IMR-90 (cell line): ENCODE measurements around the gene CDC14A. TPM values are rescaled to one million over a fixed set of nuclear protein-coding genes. Genes with fewer than 3 reads are reported as not detected.
A peak's percentile ranks its signal among the peaks of the same experiment; 100 is the strongest.

Experiments used
- ATAC-seq: fragments of 200-7000 bp; cut with Tn5 transposase; 2 replicates; pipeline ENCODE4 v1.9.1; 2020; ENCODE audit warnings: low read depth, mild to moderate bottlenecking, moderate library complexity
- BruUV-seq: library from RNA; stranded (reverse); fragments of 400-500 nt; replicated peaks from 2 replicates; lab custom pipeline; 2021; lab: Mats Ljungman, UMichigan
- CTCF ChIA-PET: fragments of 300-600 bp; formaldehyde crosslinking; extraction: SDS; loops from one replicate; lab custom pipeline; 2021; ENCODE audit warnings: antibody characterized with exemption; lab: Yijun Ruan, JAX
- POLR2A ChIA-PET: fragments of 300-600 bp; sonication (Branson Sonifier 250); formaldehyde crosslinking; loops from one replicate; lab custom pipeline; 2022; ENCODE audit warnings: antibody characterized with exemption; ENCODE audit not compliant: unreplicated experiment; lab: Charles Lee
- DNase-seq: peaks from one replicate; pipeline ENCODE4 v3.0.0; 2013
- H2AFZ ChIP-seq: replicated peaks from 2 replicates; pipeline ENCODE3; 2013; ENCODE audit warnings: low read length, mild to moderate bottlenecking; ENCODE audit not compliant: poor library complexity
- H2AK5ac ChIP-seq: 2 replicates; pipeline ENCODE4 v1.6.1; 2013; ENCODE audit warnings: low read depth, low read length, inconsistent platforms
- H2AK9ac ChIP-seq: replicated peaks from 2 replicates; pipeline ENCODE3; 2013; ENCODE audit warnings: mild to moderate bottlenecking, low read depth, low read length, moderate library complexity; ENCODE audit not compliant: poor library complexity
- H2BK120ac ChIP-seq: 2 replicates; pipeline ENCODE4 v1.6.1; 2013; ENCODE audit warnings: low read depth, low read length, inconsistent platforms
- H2BK15ac ChIP-seq: 3 replicates; pipeline ENCODE4 v1.6.1; 2013; ENCODE audit warnings: low read depth, low read length, inconsistent platforms
- H2BK20ac ChIP-seq: 2 replicates; pipeline ENCODE4 v1.6.1; 2013; ENCODE audit warnings: low read depth, mild to moderate bottlenecking, inconsistent platforms, low read length, moderate library complexity
- H2BK5ac ChIP-seq: 2 replicates; pipeline ENCODE4 v1.6.1; 2013; ENCODE audit warnings: mild to moderate bottlenecking, low read depth, low read length, inconsistent platforms; ENCODE audit not compliant: poor library complexity, severe bottlenecking
- H3K14ac ChIP-seq: replicated peaks from 2 replicates; pipeline ENCODE4 v1.6.1; 2013; ENCODE audit warnings: low read depth, low read length, inconsistent platforms
- H3K18ac ChIP-seq: 2 replicates; pipeline ENCODE4 v1.6.1; 2013; ENCODE audit warnings: low read depth, low read length, control low read depth
- H3K23ac ChIP-seq: 2 replicates; pipeline ENCODE4 v1.6.1; 2013; ENCODE audit warnings: low read depth, low read length, inconsistent platforms
- H3K27ac ChIP-seq: 2 replicates; pipeline ENCODE4 v1.5.1; 2013; ENCODE audit warnings: mild to moderate bottlenecking, control low read depth, low read length; ENCODE audit not compliant: insufficient read depth
- H3K27me3 ChIP-seq: 2 replicates; pipeline ENCODE4 v1.6.1; 2013; ENCODE audit warnings: low read length; ENCODE audit not compliant: control insufficient read depth, insufficient read depth
- H3K36me3 ChIP-seq: 2 replicates; pipeline ENCODE4 v1.6.1; 2013; ENCODE audit warnings: low read length, mixed read lengths; ENCODE audit not compliant: control insufficient read depth, insufficient read depth
- H3K4ac ChIP-seq: 2 replicates; pipeline ENCODE4 v1.6.1; 2013; ENCODE audit warnings: low read depth, low read length, inconsistent platforms
- H3K4me1 ChIP-seq: 2 replicates; pipeline ENCODE4 v1.6.1; 2013; ENCODE audit warnings: low read length, mixed read lengths; ENCODE audit not compliant: control insufficient read depth, insufficient read depth
- H3K4me2 ChIP-seq: 2 replicates; pipeline ENCODE4 v1.6.1; 2013; ENCODE audit warnings: low read depth, mild to moderate bottlenecking, control low read depth, low read length, moderate library complexity
- H3K4me3 ChIP-seq: 2 replicates; pipeline ENCODE4 v1.5.1; 2013; ENCODE audit warnings: low read depth, mild to moderate bottlenecking, control low read depth, low read length, moderate library complexity; ENCODE audit not compliant: insufficient read depth
- H3K56ac ChIP-seq: 2 replicates; pipeline ENCODE4 v1.6.1; 2013; ENCODE audit warnings: low read length, inconsistent platforms; ENCODE audit not compliant: insufficient read depth; ENCODE audit errors: extremely low read depth
- H3K79me1 ChIP-seq, 2 experiments: 2 replicates each; pipeline ENCODE4 v1.6.1; 2013; ENCODE audit warnings: low read length in 2 of 2, inconsistent platforms in 1 of 2, low read depth in 1 of 2
- H3K9ac ChIP-seq: 2 replicates; pipeline ENCODE4 v1.6.1; 2013; ENCODE audit warnings: low read depth, low read length, control low read depth
- H3K9me1 ChIP-seq: 2 replicates; pipeline ENCODE4 v1.6.1; 2013; ENCODE audit warnings: low read length, inconsistent platforms; ENCODE audit not compliant: insufficient read depth
- H3K9me3 ChIP-seq: 2 replicates; pipeline ENCODE4 v1.6.1; 2013; ENCODE audit warnings: low read length; ENCODE audit not compliant: control insufficient read depth, insufficient read depth
- H4K20me1 ChIP-seq: 2 replicates; pipeline ENCODE4 v1.6.1; 2013; ENCODE audit warnings: low read length, inconsistent platforms; ENCODE audit not compliant: insufficient read depth
- H4K5ac ChIP-seq: 2 replicates; pipeline ENCODE4 v1.6.1; 2013; ENCODE audit warnings: mild to moderate bottlenecking, low read depth, low read length, control low read depth
- H4K8ac ChIP-seq, 2 experiments: 2 replicates each; pipeline ENCODE4 v1.6.1; 2013; ENCODE audit warnings: low read depth in 2 of 2, low read length in 2 of 2, control low read depth in 1 of 2, inconsistent platforms in 1 of 2
- H4K91ac ChIP-seq: 2 replicates; pipeline ENCODE4 v1.6.1; 2013; ENCODE audit warnings: low read depth, low read length, inconsistent platforms; ENCODE audit not compliant: insufficient read depth
- BHLHE40 ChIP-seq: fragments of 150-350 bp; IDR thresholded peaks from 2 replicates; pipeline ENCODE4 v1.6.1; 2016; ENCODE audit warnings: mild to moderate bottlenecking, low read depth, low read length
- CEBPB ChIP-seq: IDR thresholded peaks from 2 replicates; pipeline ENCODE4 v1.6.1; 2012; ENCODE audit warnings: low read depth, low read length, improper control_type of control experiment
- CHD1 ChIP-seq: IDR thresholded peaks from 2 replicates; pipeline ENCODE4 v1.6.1; 2012; ENCODE audit warnings: low read depth, low read length, improper control_type of control experiment
- CTCF ChIP-seq: conservative IDR thresholded peaks from 2 replicates; pipeline ENCODE4 v1.5.1; 2012; ENCODE audit warnings: mild to moderate bottlenecking, low read depth, low read length, improper control_type of control experiment
- ELK1 ChIP-seq: fragments of 150-350 bp; IDR thresholded peaks from 2 replicates; pipeline ENCODE4 v1.6.1; 2016; ENCODE audit warnings: low read depth, mild to moderate bottlenecking, low read length, moderate library complexity, borderline replicate concordance
- FOS ChIP-seq: fragments of 150-350 bp; IDR thresholded peaks from 2 replicates; pipeline ENCODE4 v1.6.1; 2016; ENCODE audit warnings: low read depth, low read length
- MAFK ChIP-seq: IDR thresholded peaks from 2 replicates; pipeline ENCODE4 v1.6.1; 2012; ENCODE audit warnings: low read depth, low read length, improper control_type of control experiment
- MAZ ChIP-seq: IDR thresholded peaks from 2 replicates; pipeline ENCODE4 v1.6.1; 2012; ENCODE audit warnings: low read depth, mild to moderate bottlenecking, low read length, improper control_type of control experiment, moderate library complexity, borderline replicate concordance
- MXI1 ChIP-seq: IDR thresholded peaks from 2 replicates; pipeline ENCODE4 v1.6.1; 2012; ENCODE audit warnings: low read depth, mild to moderate bottlenecking, low read length, moderate library complexity, borderline replicate concordance
- NFE2L2 ChIP-seq: fragments of 150-350 bp; IDR thresholded peaks from 2 replicates; pipeline ENCODE4 v1.6.1; 2016; ENCODE audit warnings: low read depth, mild to moderate bottlenecking, low read length
- POLR2A ChIP-seq: IDR thresholded peaks from 2 replicates; pipeline ENCODE4 v1.6.1; 2012; ENCODE audit warnings: mild to moderate bottlenecking, low read depth, low read length
- RAD21 ChIP-seq: IDR thresholded peaks from 2 replicates; pipeline ENCODE4 v1.6.1; 2012; ENCODE audit warnings: low read length, improper control_type of control experiment
- RCOR1 ChIP-seq: IDR thresholded peaks from 2 replicates; pipeline ENCODE4 v1.6.1; 2012; ENCODE audit warnings: mild to moderate bottlenecking, low read length, improper control_type of control experiment; ENCODE audit not compliant: insufficient replicate concordance
- RFX5 ChIP-seq: IDR thresholded peaks from 2 replicates; pipeline ENCODE4 v1.8.0; 2012; ENCODE audit warnings: low read depth, mild to moderate bottlenecking, low read length, moderate library complexity
- SMC3 ChIP-seq: fragments of 150-350 bp; IDR thresholded peaks from 2 replicates; pipeline ENCODE4 v1.6.1; 2016; ENCODE audit warnings: low read depth, mild to moderate bottlenecking, antibody characterized with exemption, low read length, moderate library complexity
- USF2 ChIP-seq: fragments of 150-350 bp; IDR thresholded peaks from 2 replicates; pipeline ENCODE4 v1.6.1; 2017; ENCODE audit warnings: mild to moderate bottlenecking, antibody characterized with exemption, low read length, low read depth
- WGBS, 2 experiments: methylation state at CpG; one replicate each; pipeline versions ENCODE4 v1.1.5 to v1.1.7; 2013; ENCODE audit warnings: missing lambda C conversion rate in 2 of 2; ENCODE audit not compliant: insufficient read length in 1 of 2; ENCODE audit errors: extremely low coverage in 2 of 2; 5-methylcytosine and 5-hydroxymethylcytosine counted together
- dilution Hi-C: fragments of 300-500 bp; cut with HindIII; formaldehyde crosslinking; loops from one replicate; pipeline ENCODE4 v1.14.3; 2018; ENCODE audit warnings: low sequenced_read_pairs; ENCODE audit not compliant: unreplicated experiment
- in situ Hi-C: fragments of 300-500 bp; cut with MboI; formaldehyde crosslinking; loops from 3 replicates; pipeline ENCODE4 v1.14.3; 2019; ENCODE audit warnings: low sequenced_read_pairs, inconsistent platforms, mixed read lengths
- intact Hi-C: fragments of 100-400 bp; cut with micrococcal nuclease; formaldehyde crosslinking; loops from 2 replicates; pipeline ENCODE4 v1.10.0; 2022
- polyA plus RNA-seq, 3 experiments: library from polyadenylated mRNA; depleted of rRNA; stranded (reverse); fragments of >200 nt; gene quantifications; 2 replicates each; pipeline ENCODE4 v1.2.3, GENCODE V29; 2012; ENCODE audit warnings: low replicate concordance in 1 of 3
- total RNA-seq: library from RNA; depleted of rRNA; stranded (reverse); fragments of >200 nt; gene quantifications from 2 replicates; pipeline ENCODE4 v1.2.3, GENCODE V29; 2012

Gene CDC14A
- total and polyA plus RNA-seq, 2 of the 4 experiments (the other 2 are of a cell fraction): 1.7 to 3.0 TPM

DNA sequence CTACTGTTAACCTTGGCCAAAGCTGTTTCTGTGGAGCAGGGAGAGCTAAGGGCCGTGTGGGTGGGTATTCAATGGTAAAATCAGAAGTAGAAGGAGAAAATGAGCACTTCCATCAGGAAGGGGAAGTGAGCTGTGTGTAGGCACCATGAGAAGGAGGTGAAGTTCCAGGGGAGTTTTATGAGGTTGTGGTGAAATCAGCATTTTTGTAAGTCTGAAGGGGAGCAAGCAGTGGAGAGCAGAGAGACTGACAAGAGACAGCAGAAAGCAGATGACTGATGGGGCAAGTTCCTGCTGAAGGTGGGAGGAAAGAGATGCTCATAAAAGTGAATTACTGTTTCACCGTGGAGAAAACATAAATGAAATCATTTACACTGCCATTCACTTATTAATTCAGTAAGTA lies 183.0 kb downstream of the CDC14A start:
- no peak overlapping the region for H4K91ac ChIP-seq
- CTCF ChIA-PET: no interaction called here
- peaks cover 3% of the 10 kb centered on the region; the same call in 1 of the 2 replicates for H3K9me1 ChIP-seq
- H3K36me3 ChIP-seq: no peaks in the 10 kb centered on the region
- H2BK20ac ChIP-seq: no peak overlapping the region
- H3K27ac ChIP-seq: no peak overlapping the region
- H2BK5ac ChIP-seq: no peak overlapping the region
- WGBS, 2 experiments: 86% methylated on average over 1 of the region's 2 CpGs; no CpG with 5 or more reads in 1 of the 2 experiments
- no peak overlapping the region for H3K9ac ChIP-seq
- peaks cover 40% of the 10 kb centered on the region for H3K27me3 ChIP-seq
- no peak overlapping the region for H4K8ac ChIP-seq
- H2AFZ ChIP-seq: no peak overlapping the region
- no peak overlapping the region for H2AK5ac ChIP-seq
- POLR2A ChIA-PET: interaction anchor here (0.6 kb wide), 1 partner anchor 79 kb away, joined by 3 read pairs; no protein-coding TSS in a partner anchor
- no peak overlapping the region for H3K14ac ChIP-seq
- no peaks in the 10 kb centered on the region for H3K9me3 ChIP-seq
- TF ChIP-seq RAD21: no peak
- no peak for TF ChIP-seq MAZ
- TF ChIP-seq RFX5: no peak
- no peak for TF ChIP-seq ELK1
- TF ChIP-seq MAFK: no peak
- no peak for TF ChIP-seq RCOR1
- TF ChIP-seq SMC3: no peak
- no peak for TF ChIP-seq CEBPB
- no peak for TF ChIP-seq NFE2L2
- TF ChIP-seq CTCF: no peak
- no peak for TF ChIP-seq FOS
- no peak for TF ChIP-seq CHD1
- TF ChIP-seq BHLHE40: no peak
- no peak for TF ChIP-seq MXI1
- no peak for TF ChIP-seq POLR2A
- no peak for TF ChIP-seq USF2
- no peak for DNase-seq
- no peak overlapping the region; the same call in 1 of the 2 replicates for H4K5ac ChIP-seq
- no peak for ATAC-seq
- no peak overlapping the region; the same call in 1 of the 2 replicates for H3K56ac ChIP-seq
- H4K20me1 ChIP-seq: no peaks in the 10 kb centered on the region
- no peaks in the 10 kb centered on the region for H3K79me1 ChIP-seq
- H2BK120ac ChIP-seq: peak overlapping the region; percentile 3; the same call in 1 of the 2 replicates
- peaks cover 9% of the 10 kb centered on the region for H3K4me1 ChIP-seq
- no peak overlapping the region; the same call in 1 of the 2 replicates for H3K18ac ChIP-seq
- no peak overlapping the region for H3K4me2 ChIP-seq
- dilution Hi-C loops (no loop called here), in situ Hi-C loops (no loop called here), intact Hi-C loops (loop anchor here (5.0 kb wide), 1 partner anchor 332 kb away; no protein-coding TSS in a partner anchor)
- H2AK9ac ChIP-seq: no peak overlapping the region
- H3K4me3 ChIP-seq: no peak overlapping the region
- BruUV-seq: no TSS peak
- H2BK15ac ChIP-seq: no peak overlapping the region
- H3K23ac ChIP-seq: peak overlapping the region; percentile 29; the same call in 1 of the 2 replicates
- H3K4ac ChIP-seq: no peak overlapping the region
